G401 (cell line): Measurements from ENCODE around the gene HPCA. TPM values are rescaled to one million over a fixed set of nuclear protein-coding genes. Genes with fewer than 3 reads are reported as not detected.
A peak's percentile ranks its signal among the peaks of the same experiment; 100 is the strongest.

Experiments
- DNase-seq: peaks from one replicate; pipeline ENCODE4 v3.0.0-alpha.2; 2015; ENCODE audit warnings: low spot score
- in situ Hi-C: cut with HindIII; loops from 2 replicates; pipeline ENCODE4 v1.10.0; 2016; ENCODE audit warnings: low sequenced_read_pairs, mixed read lengths
- total RNA-seq: library from RNA; depleted of rRNA; stranded (reverse); fragments of >200 nt; shearing (Covaris generic); gene quantifications from 2 replicates; pipeline ENCODE4 v1.2.3, GENCODE V29; 2014; rRNA removed

Gene HPCA
- total RNA-seq, 1 experiment from 2014 or later: not detected

DNA sequence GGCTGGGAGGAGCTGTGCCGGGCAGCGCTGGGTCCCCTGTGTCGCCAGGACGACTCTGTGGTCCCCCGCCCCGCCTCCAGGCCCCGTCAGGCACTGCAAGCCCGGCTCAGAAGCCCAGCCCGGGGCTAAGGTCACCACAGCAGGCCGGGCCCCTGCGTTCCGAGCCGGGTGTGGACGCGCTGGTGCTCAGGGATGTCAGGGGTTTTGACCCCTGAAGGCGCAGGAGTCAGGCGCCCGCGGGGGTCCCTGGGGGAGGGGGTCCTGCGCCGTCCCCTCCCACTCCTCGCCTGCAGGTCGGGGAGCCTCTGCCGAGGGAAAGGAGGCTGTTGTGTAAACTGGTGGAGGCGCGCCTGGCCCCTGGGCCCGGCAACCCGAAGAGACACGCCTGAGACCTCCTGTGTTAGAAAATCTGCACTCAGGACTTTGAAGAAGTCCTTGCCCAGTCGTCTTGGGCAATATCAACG is 38.6 kb downstream of the HPCA start:
- no peak for DNase-seq
- in situ Hi-C loops: no loop called here

DNA sequence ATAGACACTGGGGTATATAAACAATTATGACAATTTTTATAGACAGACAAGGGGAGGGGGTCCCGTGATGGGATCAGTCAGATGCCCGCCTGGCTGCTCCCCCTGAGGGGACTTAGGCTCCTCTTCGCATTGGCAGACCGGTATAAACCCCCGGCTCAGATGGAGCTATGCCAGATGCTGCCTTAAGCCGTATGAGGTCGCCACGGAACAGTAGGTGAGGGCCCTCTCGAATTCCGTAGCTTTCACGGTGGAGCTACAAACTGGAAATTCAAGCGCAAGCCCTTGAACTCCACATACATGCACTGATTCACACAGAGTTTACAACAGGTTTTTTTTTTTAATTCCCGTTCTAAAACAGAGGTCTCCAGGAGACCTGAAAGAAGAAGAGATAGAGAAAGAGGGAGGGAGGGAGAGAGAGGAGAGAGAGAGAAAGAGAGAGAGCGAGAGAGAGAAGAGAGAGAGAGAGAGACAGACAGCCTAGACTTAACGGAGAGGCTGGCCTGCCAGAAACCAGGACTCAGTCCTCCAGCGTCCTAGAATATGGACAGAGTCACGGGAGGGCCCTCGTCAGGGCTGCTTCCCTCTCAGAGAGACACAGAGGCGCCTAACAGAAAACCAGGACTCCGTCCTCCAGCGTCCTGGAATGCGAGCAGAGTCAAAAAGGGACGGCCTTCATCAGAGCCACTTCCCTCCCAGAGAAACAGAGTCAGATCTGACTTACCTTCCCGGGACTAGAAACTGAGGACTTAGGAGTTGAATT is 39.3 kb downstream of the HPCA start:
- in situ Hi-C loops: no loop called here
- DNase-seq: no peak

DNA sequence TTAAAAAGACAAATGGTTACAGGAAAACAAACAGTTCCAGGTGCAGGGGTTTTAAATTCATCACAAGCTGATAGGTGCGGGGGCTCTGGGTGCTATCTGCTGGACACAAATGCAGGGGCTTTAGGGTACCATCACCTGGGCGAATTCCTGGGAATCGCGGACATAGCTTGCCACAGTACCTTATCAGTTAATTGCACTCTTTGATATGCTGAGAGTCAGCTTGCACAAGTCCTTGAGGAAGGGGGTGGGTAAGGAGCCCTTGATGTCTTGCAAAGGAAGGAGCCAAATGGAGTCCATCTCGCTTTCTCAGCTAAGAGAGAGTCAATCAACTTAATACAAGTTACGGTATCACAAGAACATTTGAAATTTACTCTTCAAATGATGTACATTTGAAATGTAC is 40.3 kb downstream of the HPCA start:
- in situ Hi-C loops: no loop called here
- DNase-seq: no peak

DNA sequence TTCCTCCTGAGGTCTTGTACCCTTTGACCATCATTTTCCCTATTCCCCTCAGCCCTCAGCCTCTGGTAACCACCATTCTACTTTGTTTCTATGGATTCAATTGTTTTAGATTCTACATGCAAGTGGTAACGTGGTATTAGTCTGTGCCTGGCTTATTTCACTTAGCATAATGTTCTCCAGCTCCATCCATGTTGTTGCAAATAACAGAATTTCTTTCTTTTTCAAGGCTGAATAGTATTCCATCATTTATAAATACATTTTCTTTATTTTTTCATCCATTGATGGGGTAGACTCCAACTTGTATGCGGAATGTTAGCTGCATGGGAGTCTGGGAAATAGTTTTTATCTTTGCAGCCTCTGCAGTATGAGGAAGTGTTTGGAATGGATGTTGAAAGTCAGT is 41.1 kb downstream of the HPCA start:
- in situ Hi-C loops: no loop called here

DNA sequence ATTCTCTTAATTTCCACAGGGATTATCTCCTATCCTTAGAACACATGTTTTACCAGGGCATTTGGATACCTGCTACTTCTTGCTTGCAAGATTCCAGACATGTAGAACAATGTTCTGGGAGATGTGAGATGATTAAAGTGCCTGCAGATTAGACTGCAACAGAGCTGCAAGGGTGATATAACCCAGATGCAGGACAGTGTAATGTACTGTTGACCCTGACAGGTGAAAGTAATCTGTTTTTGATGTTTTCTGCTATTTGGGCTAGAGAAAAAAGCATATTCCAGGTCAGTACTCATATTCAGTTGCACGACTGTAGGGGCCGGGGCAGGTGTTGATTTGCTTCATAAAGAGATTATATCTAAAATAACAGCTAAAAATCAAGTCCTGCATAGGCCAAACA is 42.0 kb downstream of the HPCA start:
- no peak for DNase-seq
- in situ Hi-C loops: no loop called here

More for the DNA sequence above, 41.1 kb downstream of the HPCA start:
- DNase-seq: no peak

DNA sequence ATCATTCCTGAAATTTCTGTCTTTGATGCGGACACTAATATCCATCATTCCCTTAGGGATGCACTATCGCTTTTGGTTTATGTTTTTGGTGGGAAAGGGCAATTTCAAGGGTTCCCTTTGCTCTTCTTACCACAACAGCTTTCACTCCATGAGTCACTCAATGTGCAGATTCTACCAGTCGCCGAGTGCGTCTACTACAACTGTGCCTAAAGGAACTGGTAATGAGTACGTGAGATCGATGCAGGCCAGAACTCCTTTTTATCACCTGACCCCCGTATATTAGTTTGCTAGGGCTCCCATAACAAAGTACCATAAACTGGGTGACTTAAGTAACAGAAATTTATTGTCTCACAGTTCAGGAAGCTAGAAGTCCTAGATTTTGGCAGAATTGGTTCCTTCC is 42.4 kb downstream of the HPCA start:
- in situ Hi-C loops: no loop called here
- DNase-seq: no peak

DNA sequence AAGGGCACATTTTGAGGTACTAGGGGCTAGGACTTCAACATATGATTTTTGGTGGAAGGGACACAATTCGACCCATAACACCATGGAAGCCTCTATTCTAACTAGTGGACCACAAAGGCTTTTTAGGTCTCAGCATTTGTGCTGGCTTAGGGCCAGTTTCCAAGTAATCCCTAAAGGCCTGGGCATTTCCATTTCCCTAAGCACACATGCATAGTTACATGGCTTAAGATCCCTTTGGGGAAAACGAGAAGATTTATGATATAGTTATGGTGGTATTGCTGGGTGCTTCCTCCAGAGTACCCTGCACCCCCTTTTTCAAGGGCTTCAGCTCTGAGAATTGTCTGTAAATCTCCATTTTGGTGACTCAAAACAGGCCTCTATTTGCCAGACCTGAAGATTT is 43.1 kb downstream of the HPCA start:
- no peak for DNase-seq
- in situ Hi-C loops: no loop called here

DNA sequence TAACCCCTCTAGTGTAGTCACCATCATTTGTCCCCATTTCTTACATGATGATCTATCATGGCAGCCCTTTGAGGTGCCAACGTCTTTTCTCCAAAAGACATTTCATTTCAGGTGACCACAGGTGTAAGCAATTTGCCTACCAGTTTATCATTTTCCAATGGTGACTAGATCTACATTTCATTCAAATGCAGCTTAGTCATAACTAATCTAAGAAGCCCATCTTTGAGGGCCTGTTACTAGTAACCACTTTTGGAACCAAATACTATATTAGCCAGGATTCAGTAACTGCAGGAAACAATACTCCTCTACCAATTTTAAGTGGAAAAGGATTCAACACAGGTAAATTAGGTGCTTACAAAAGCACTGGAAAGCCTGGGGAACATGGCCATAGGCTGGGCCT is 45.5 kb downstream of the HPCA start:
- in situ Hi-C loops: no loop called here
- no peak for DNase-seq

DNA sequence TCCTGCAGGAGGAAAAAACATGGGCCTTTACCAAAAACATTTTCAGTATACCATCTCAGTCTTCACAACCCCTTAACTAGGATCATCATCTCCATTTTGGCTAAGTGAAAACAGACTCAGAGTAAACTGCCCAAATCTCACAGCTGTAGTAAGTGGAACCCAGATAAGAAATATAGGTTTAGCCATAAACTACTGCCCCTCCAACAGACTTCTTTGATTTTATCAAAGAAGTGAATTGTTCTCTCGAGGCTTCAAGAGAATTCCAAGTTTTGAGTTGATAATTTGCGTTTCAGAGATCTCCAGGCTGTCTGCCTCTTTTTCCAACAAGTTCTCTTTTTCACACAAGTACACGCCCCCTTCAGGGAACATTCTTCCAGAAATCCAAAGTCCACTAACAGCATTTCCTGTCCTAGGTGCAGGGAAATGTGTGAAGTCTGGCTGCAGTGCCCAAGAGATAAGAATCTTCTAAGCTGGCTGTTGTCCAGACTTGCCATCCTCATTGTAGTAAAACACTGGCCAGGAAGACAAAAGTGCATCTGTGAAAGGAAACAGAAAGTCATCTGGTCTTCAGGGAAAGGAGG is 47.5 kb downstream of the HPCA start:
- in situ Hi-C loops: no loop called here
- no peak for DNase-seq

DNA sequence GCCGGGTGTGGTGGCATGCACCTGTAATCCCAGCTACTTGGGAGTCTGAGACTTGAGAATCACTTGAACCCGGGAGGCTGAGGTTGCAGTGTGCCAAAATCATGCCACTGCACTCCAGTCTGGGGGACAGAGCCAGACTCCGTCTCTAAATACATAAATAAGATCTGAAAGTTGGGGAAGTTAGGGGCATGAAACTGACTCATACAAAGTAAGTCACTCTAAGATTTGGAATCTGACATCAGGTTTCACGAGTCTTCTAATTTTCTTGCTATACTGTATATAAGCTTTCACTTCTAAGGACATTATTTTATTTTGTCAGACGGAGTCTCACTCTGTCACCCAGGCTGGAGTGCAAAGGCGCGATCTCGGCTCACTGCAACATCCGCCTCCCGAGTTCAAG is 48.2 kb downstream of the HPCA start:
- in situ Hi-C loops: no loop called here

DNA sequence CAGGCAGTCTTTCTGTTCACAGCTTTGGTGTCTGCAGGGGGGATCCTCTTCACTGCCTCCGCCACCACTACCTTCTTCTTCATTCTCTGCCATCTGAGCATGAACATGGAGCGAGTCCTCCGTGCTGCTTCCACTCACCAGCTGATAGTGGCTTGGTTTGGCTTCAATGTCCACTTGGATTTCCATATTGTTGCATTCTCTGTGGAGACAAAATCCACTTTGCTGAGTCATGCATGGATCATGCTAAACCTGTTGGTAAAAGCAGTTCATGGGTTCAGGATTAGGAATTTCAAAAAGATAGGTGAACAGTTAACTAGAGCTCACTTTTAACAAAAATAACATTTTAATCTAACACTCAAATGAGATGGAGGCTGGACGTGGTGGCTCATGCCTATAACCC is 50.8 kb downstream of the HPCA start:
- peak; percentile 47 for DNase-seq
- in situ Hi-C loops: no loop called here

More for the DNA sequence above, 48.2 kb downstream of the HPCA start:
- no peak for DNase-seq

DNA sequence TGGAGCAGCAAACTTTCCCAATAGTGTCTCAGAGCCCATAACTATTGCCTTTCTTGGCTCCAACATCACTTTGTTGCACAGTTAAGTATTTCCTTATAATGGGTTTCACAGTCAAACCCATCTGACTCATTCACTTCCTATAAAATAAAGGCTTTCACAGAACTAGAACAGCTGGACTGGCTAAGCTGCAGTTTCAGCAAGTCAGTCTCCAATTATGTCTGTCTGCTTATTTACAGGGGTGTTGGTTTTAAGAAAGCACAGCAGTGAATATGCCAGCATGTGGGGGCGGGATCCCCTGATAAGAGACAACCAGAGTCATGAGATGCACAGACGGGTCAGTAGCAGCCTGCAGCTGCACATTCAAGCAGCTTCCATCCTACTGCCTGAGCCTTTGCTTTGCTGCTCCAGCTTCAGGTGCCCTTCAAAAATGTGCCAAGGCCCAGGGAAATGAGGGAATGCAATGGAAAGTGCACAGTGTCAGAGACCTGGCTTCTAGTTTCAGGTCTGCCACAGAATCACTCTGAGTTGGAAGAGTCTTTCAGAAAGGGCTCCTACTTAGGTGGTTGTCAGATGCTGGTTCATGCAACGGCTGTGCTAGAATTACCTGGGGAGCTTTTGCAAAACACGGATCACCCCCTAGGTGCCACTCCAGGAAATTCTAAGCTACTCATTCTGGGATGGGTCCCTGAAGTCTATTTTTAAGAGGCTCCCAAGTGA is 53.5 kb downstream of the HPCA start:
- in situ Hi-C loops: loop anchor here (5.0 kb wide), 1 partner anchor 72 kb away; no protein-coding TSS in a partner anchor
- no peak for DNase-seq

DNA sequence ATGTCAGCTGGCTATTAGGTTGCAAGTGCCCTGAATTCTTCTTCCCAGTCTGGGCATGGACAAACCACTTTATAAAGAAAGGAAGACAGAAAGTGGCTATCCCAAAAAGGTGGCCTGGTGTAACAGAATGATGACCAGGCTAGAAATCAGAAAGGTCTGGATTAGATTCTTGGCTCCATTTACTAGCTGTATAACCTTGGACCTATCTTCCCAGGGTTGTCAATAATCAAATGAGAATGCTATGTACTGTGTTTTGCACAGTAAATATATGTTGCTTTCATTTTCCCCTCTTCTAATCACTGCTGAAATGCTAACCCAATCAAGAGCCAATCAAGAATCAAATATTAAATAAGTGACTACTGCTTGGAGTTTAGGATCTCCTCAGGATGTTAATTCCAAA is 57.9 kb downstream of the HPCA start:
- in situ Hi-C loops: loop anchor here (5.0 kb wide), 1 partner anchor 68 kb away; no protein-coding TSS in a partner anchor

More for the DNA sequence above, 57.9 kb downstream of the HPCA start:
- no peak for DNase-seq

Other genes starting within 250 kb of the HPCA start
- gene ZBTB8OS, start 235.9 kb upstream of the HPCA start, total RNA-seq: 101 and 103 TPM in 2 replicates
- 211 and 289 TPM in 2 replicates for gene RBBP4, start 235.3 kb upstream of the HPCA start, total RNA-seq
- 6.5 and 7.9 TPM in 2 replicates for gene SYNC, start 183.7 kb upstream of the HPCA start, total RNA-seq
- gene YARS1, start 69.1 kb upstream of the HPCA start, total RNA-seq: 121 and 140 TPM in 2 replicates
- 27.6 and 48.3 TPM in 2 replicates for gene S100PBP, start 68.8 kb upstream of the HPCA start, total RNA-seq
- 39.4 and 56.4 TPM in 2 replicates for gene FNDC5, start 15.6 kb upstream of the HPCA start, total RNA-seq
- 26.6 and 36.1 TPM in 2 replicates for gene TMEM54, start 14.9 kb downstream of the HPCA start, total RNA-seq
- 13.2 and 19.0 TPM in 2 replicates for gene RNF19B, start 78.3 kb downstream of the HPCA start, total RNA-seq
- gene AK2, start 150.4 kb downstream of the HPCA start, total RNA-seq: 244 and 260 TPM in 2 replicates
- 13.1 and 13.6 TPM in 2 replicates for gene AZIN2, start 194.7 kb downstream of the HPCA start, total RNA-seq